HL-60 (cell line): ENCODE results near the gene NEU2.

Source experiments
- DNase-seq, 2 experiments: peaks; one replicate each; pipeline ENCODE4 v3.0.0-alpha.2; 2010 to 2020; ENCODE audit warnings: low read depth in 1 of 2, low spot score in 1 of 2
- H3K27ac ChIP-seq: fragments of 250-450 bp; sonication (Bioruptor Pico); replicated peaks from 2 replicates; pipeline ENCODE4 v1.5.1; 2020; ENCODE audit warnings: mild to moderate bottlenecking, moderate library complexity
- H3K27me3 ChIP-seq: fragments of 250-450 bp; sonication (Bioruptor Pico); 2 replicates; pipeline ENCODE4 v1.5.1; 2021; ENCODE audit warnings: mild to moderate bottlenecking, moderate library complexity; ENCODE audit not compliant: insufficient read depth, poor library complexity, severe bottlenecking
- H3K4me3 ChIP-seq: replicated peaks from 2 replicates; pipeline ENCODE4 v1.5.1; 2011; ENCODE audit warnings: mild to moderate bottlenecking, control low read depth, low read length; ENCODE audit not compliant: insufficient read depth
- GABPA ChIP-seq: IDR thresholded peaks from 2 replicates; pipeline ENCODE4 v1.6.1; 2012; ENCODE audit warnings: low read depth
- POLR2AphosphoS5 ChIP-seq: IDR thresholded peaks from 2 replicates; pipeline ENCODE4 v1.6.1; 2012; ENCODE audit warnings: low read depth
- SPI1 ChIP-seq: IDR thresholded peaks from 2 replicates; pipeline ENCODE4 v1.6.1; 2012; ENCODE audit warnings: low read depth, mild to moderate bottlenecking, borderline replicate concordance
- TF ChIP-seq, protein P1 (sequence below): IDR thresholded peaks from one replicate; pipeline ENCODE4 v1.5.1; 2011; ENCODE audit warnings: low read length, control low read depth, inconsistent platforms; ENCODE audit not compliant: insufficient read depth
- TF ChIP-seq, protein P2 (sequence below): IDR thresholded peaks from 2 replicates; pipeline ENCODE4 v1.6.1; 2012; ENCODE audit warnings: low read depth; ENCODE audit not compliant: insufficient replicate concordance

Gene NEU2

DNA sequence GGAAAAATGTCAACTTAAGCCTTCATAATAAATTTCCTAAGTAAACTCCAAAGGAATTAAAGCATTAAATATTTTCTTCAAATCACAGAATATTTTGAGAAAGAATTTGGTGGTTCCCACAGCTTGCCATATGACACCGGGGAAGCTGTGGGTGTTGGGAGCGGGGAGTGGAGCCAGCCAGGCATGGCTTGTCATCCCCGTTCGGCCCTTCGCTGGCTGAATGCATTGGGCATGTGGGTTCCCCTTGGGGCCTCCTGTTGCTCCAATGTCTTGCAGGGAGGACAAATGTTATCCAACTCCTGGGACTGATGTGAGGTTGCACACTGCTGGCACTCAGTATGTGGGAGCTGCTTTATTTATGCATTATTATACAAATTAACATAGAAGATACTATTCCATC, 38.0 kb upstream of the NEU2 start:
- Histone ChIP-seq H3K4me3 (no peak overlapping the region), H3K27me3 (no peaks in the 10 kb centered on the region), H3K27ac (no peak overlapping the region)
- no peak for DNase-seq
- TF ChIP-seq, protein P1, sequence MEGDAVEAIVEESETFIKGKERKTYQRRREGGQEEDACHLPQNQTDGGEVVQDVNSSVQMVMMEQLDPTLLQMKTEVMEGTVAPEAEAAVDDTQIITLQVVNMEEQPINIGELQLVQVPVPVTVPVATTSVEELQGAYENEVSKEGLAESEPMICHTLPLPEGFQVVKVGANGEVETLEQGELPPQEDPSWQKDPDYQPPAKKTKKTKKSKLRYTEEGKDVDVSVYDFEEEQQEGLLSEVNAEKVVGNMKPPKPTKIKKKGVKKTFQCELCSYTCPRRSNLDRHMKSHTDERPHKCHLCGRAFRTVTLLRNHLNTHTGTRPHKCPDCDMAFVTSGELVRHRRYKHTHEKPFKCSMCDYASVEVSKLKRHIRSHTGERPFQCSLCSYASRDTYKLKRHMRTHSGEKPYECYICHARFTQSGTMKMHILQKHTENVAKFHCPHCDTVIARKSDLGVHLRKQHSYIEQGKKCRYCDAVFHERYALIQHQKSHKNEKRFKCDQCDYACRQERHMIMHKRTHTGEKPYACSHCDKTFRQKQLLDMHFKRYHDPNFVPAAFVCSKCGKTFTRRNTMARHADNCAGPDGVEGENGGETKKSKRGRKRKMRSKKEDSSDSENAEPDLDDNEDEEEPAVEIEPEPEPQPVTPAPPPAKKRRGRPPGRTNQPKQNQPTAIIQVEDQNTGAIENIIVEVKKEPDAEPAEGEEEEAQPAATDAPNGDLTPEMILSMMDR, result no peak
- TF ChIP-seq, protein P2, sequence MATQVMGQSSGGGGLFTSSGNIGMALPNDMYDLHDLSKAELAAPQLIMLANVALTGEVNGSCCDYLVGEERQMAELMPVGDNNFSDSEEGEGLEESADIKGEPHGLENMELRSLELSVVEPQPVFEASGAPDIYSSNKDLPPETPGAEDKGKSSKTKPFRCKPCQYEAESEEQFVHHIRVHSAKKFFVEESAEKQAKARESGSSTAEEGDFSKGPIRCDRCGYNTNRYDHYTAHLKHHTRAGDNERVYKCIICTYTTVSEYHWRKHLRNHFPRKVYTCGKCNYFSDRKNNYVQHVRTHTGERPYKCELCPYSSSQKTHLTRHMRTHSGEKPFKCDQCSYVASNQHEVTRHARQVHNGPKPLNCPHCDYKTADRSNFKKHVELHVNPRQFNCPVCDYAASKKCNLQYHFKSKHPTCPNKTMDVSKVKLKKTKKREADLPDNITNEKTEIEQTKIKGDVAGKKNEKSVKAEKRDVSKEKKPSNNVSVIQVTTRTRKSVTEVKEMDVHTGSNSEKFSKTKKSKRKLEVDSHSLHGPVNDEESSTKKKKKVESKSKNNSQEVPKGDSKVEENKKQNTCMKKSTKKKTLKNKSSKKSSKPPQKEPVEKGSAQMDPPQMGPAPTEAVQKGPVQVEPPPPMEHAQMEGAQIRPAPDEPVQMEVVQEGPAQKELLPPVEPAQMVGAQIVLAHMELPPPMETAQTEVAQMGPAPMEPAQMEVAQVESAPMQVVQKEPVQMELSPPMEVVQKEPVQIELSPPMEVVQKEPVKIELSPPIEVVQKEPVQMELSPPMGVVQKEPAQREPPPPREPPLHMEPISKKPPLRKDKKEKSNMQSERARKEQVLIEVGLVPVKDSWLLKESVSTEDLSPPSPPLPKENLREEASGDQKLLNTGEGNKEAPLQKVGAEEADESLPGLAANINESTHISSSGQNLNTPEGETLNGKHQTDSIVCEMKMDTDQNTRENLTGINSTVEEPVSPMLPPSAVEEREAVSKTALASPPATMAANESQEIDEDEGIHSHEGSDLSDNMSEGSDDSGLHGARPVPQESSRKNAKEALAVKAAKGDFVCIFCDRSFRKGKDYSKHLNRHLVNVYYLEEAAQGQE, result no peak
- TF ChIP-seq GABPA, result no peak
- no peak for TF ChIP-seq POLR2AphosphoS5
- no peak for TF ChIP-seq SPI1

DNA sequence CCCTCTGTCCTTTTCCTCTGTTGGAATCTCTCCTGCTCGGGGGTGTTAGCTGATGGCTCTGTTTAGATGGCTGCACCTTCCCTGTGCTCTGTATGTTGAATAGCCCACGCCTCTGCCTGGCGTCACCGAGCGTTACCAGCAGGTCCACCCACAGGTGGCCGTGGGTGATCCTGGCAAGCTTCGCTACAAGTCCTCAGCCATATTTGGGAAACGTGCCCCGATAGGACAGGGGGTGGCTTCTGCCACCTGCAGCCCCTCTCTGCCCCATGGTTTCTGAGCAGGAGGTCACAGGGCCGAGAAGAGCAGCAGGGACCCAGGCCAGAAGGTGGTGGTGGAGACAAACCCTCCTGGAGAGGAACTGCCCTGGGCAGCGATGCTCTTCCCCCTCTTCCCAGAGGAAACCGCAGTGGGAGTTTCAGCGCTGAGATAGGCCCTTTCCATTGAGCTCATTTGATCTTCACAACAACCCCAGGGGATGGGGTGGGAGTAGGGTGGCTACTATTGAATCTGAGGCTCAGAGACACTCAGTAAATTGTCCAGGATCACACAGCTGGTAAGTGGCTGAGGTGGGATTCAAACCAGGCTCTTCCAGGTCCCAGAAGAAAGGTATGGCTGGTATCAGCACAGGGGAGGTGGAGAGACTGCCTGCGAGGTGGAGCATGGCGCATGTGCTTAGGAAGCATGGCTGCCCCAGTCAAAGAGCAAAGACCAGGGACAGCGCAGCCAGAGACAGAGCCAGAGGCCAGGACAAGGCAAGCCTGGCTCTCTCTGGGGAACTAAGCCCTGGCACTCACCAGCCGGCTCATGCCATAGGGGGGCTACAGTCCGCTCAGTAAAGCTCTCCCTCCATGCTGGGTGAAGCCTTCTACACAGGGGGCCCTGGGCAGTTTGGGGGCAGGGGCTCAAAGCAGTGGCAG, 34.5 kb upstream of the NEU2 start:
- TF ChIP-seq, protein P1, result no peak
- TF ChIP-seq SPI1 (no peak), POLR2AphosphoS5 (no peak), GABPA (no peak)
- TF ChIP-seq, protein P2, result no peak
- H3K4me3 ChIP-seq, result no peak overlapping the region
- no peak overlapping the region for H3K27ac ChIP-seq
- no peaks in the 10 kb centered on the region for H3K27me3 ChIP-seq
- no peak for DNase-seq

DNA sequence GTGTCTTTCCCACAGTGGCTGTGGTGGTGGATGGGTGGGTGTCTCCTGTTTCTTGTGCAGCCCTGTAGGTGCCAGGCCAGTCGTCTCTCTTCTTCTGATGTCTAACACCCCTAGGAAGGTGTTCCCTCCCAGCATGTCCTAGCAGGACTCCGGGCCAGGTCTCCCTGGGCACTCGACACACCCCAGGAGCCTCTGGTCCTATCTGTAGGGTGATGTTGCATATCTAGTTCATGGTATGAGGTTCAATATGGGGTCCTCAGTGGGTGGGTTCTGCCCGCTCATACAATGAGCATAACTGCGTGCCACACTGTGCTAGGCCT, 33.8 kb upstream of the NEU2 start:
- no peak for DNase-seq
- H3K27ac ChIP-seq, result no peak overlapping the region
- H3K27me3 ChIP-seq, result no peaks in the 10 kb centered on the region
- TF ChIP-seq, protein P2, result no peak
- TF ChIP-seq GABPA, result no peak
- H3K4me3 ChIP-seq, result no peak overlapping the region
